ENCODE measurements around the gene YJU2. TPM values are rescaled to one million over a fixed set of nuclear protein-coding genes. Genes with fewer than 3 reads are reported as not detected.

YJU2 gene
- total and polyA plus RNA-seq, 2 experiments from 2014 or later: 28.8 to 33.4 TPM

- Histone ChIP-seq H3K9me2 (ENCODE audit: insufficient read depth) (no peaks in the 10 kb centered on the region), H3K27me3 (ENCODE audit: insufficient read depth) (no peaks in the 10 kb centered on the region), H3K79me2 (replicated peaks; ENCODE audit: insufficient read depth) (no peaks in the 10 kb centered on the region), H3K4me1 (ENCODE audit: insufficient read depth) (no peaks in the 10 kb centered on the region), H2AFZ (no peak overlapping the region), H3K4me2 (no peak overlapping the region), H3K36me3 (ENCODE audit: insufficient read depth) (no peaks in the 10 kb centered on the region), H3F3A (replicated peaks; ENCODE audit: low read depth) (no peaks in the 10 kb centered on the region), H3K27ac (ENCODE audit: low read depth) (no peak overlapping the region), H3K4me3 (no peak overlapping the region), H4K20me1 (replicated peaks; ENCODE audit: insufficient read depth) (no peaks in the 10 kb centered on the region)
- Mint-ChIP-seq H3K4me1 (peaks cover 5% of the 10 kb centered on the region; the same call in 1 of the 3 replicates), H3K27ac (no peak overlapping the region), H3K4me3 (no peak overlapping the region), H3K27me3 (ENCODE audit: insufficient read depth, low read depth, poor library complexity) (peaks cover 10% of the 10 kb centered on the region), H3K9me3 (no peaks in the 10 kb centered on the region), H3K36me3 (ENCODE audit: low read depth) (no peaks in the 10 kb centered on the region)
- DNase-seq (ENCODE audit: low spot score) (no peak), ATAC-seq (no peak)
- TF ChIP-seq STAT1 (IDR thresholded peaks at IDR 0.05; ENCODE audit: unreplicated experiment): no peak
- TF ChIP-seq CTCF (conservative IDR thresholded peaks at IDR 0.05; ENCODE audit: low read depth in 2 of 2): no peak
- no peak for TF ChIP-seq CREB1 (CRISPR knock-in tag; IDR thresholded peaks at IDR 0.05; ENCODE audit: low read depth)
- no peak for TF ChIP-seq EZH2 (IDR thresholded peaks at IDR 0.05; ENCODE audit: low read depth, unreplicated experiment)
- TF ChIP-seq EZH2phosphoT487 (IDR thresholded peaks at IDR 0.05; ENCODE audit: unreplicated experiment): no peak
- no peak for TF ChIP-seq ETS1 (IDR thresholded peaks at IDR 0.05)
- no peak for TF ChIP-seq POLR2AphosphoS5 (IDR thresholded peaks at IDR 0.05; ENCODE audit: low read depth)
- no peak for TF ChIP-seq NANOG (IDR thresholded peaks at IDR 0.05; ENCODE audit: borderline replicate concordance)
- no peak for TF ChIP-seq JUNB (IDR thresholded peaks at IDR 0.05; ENCODE audit: unreplicated experiment)
- TF ChIP-seq ZNF331 (CRISPR knock-in tag; IDR thresholded peaks at IDR 0.05; ENCODE audit: low read depth): no peak
- TF ChIP-seq ZNF462 (CRISPR knock-in tag; IDR thresholded peaks at IDR 0.05): no peak
- no peak for TF ChIP-seq REST (IDR thresholded peaks at IDR 0.05; ENCODE audit: unreplicated experiment)
- no peak for TF ChIP-seq ZNF114 (CRISPR knock-in tag; IDR thresholded peaks at IDR 0.05)
Observed at GRCh38 chr19:4291184-4291732, 44.4 kb downstream of the YJU2 start.
